DMS114 treated with DMSO at 0.1 percent for 48 hours (cell line): Measurements from ENCODE around the gene PLXNA4.

ENCODE experiments used
- DNase-seq: peaks from one replicate; lab custom pipeline; 2025; ENCODE audit not compliant: unreplicated experiment; lab: John Stamatoyannopoulos, UW

Gene PLXNA4

DNA sequence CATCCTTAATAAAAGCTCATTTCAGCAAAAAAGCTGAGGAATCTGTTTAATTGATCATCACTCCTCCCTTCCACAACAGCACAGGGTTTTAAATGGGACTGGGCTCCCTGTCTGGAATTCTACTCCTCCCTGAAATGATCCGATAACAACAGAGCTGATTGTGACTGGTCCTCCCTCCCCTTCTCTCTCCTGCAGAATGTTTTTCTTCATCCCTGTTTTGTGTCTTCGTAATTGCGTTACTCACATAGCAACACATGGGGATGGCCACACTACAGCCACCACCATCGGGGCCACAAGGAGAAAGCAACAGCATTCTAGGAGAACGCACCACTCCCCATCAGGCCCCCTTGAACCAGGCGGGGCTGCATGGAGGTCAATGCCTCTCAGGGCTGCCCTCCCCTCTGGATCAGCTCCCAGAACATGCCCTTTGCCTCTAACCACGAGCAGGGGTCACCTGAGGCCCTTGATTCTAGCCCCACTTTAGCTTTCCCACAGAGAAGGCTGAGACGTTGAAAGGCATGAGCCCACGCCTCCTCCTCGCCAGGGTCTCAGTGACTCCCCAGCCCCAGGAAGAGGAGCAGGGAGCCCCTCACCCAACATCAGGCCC lies 152.6 kb downstream of the PLXNA4 start:
- DNase-seq, result no peak

GRCh38 chr7:132422502-132423111 lies 153.7 kb downstream of the PLXNA4 start:
- no peak for DNase-seq

GRCh38 chr7:132420527-132420926 lies 155.7 kb downstream of the PLXNA4 start:
- no peak for DNase-seq

- no peak for DNase-seq
These were observed 156.7 kb downstream of the PLXNA4 start for GRCh38 chr7:132419542-132419941.

- no peak for DNase-seq
These were observed 157.4 kb downstream of the PLXNA4 start for GRCh38 chr7:132418840-132419239.

DNA sequence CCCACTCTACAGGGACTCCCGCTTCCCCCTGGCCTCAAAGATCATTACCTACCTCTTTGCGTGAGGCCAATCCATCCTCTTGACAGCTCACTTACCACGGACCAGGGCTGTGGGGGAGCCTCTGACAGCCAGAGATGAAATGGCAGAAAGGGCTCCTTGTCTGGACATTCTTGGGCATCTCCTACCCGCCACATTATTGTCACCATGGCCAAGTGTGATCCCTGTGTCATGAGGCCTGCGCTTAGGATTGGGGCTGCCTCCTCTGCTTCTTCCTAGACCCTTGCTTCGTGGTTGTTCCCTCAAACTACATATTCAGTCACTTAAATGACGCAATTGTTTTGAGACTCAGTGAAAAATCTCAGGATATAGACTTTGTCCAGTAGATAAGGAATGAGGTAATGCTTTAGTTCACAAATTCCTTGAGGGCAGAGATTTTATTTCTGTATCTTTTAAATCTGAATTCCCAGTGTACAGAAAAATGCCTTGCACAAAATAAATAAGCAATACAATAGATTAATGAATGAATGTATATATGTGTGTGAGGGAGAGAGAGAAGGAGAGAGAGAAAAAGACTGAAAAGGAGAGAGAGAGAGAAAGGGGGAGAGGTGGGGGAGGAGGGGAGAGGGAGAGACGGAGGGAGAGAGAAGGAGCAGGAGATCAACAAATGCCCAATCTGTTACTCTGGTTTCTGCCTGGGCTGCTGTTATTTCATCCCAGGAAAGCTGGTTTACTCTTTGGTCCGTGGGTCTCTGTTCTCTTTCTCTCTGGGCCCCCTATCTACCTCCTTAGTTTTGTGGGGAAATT lies 159.0 kb downstream of the PLXNA4 start:
- no peak for DNase-seq

- DNase-seq, result no peak
These were observed 159.9 kb downstream of the PLXNA4 start for GRCh38 chr7:132416395-132416794.

DNA sequence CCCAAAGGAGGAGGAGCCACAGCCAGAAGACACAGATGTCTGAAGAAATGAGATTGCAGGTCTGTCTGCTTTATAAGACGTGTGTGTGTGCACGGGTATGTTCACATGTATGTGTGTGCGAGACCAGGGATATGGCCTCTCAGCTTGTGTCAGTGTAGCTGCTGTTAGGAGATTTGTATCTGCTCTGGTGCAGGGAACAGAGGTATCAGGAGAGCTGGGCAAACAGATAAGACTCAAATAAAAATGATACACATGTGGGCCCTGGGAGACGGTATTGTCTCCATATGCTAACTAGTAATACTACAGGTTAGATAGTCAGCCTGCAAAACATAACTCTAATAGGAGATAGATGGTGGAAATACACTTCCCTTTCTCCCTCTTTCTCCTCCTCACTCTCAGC lies 161.0 kb downstream of the PLXNA4 start:
- no peak for DNase-seq

DNA sequence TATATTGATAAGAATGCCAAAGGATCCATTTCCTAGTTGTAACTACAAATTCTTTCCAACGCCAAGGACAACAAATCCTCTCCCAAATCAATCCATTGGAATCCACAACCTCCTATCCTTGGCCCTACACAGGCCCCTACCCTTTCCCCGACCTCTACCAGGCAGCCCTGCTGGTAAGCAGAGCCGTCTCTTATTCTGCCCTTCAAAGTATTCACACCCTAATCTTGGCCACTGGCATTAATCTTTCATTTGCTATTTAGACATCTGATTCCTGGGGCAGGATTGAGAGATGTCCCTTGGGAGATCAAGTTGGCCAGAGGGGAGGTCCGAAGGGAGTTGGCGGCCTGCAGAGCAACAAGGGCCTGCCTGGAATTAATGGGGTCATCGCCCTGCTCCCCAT lies 161.4 kb downstream of the PLXNA4 start:
- no peak for DNase-seq

GRCh38 chr7:132412435-132412834 lies 163.8 kb downstream of the PLXNA4 start:
- no peak for DNase-seq

DNA sequence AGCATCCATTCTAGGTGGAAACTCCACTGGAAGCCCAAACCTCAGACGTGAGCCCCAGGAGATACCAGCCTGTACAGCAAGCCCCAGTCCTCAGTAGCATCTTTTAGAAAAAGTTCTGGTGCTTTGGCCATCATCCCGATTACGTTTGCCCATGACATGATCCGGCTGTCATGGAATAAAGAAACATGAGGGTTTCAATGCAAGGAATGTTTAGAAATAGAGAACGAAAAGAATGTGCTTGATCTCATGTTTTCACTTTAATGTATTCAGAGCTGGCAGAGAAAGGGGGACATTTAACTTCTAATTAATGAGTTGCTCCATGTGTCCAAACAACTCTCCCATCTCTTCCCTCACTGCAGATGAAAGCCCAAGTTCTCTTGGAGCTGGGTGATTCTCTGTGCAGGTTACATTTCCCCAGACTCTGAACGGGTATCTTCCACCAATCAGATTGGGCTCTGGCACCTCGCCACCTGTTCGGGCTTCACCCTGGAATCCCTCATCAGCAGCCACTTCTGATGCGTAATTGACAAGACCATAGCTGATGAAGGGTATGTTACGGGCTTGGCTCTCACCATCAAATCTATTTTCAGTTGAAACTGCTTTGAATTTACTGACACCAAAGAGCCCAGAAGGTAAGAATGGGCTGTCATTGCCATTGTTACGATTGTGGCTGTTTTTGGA lies 165.3 kb downstream of the PLXNA4 start:
- DNase-seq, result no peak

- DNase-seq, result no peak
These were observed 165.9 kb downstream of the PLXNA4 start for GRCh38 chr7:132410385-132410784.

- no peak for DNase-seq
These were observed 168.5 kb downstream of the PLXNA4 start for GRCh38 chr7:132407764-132408163.

DNA sequence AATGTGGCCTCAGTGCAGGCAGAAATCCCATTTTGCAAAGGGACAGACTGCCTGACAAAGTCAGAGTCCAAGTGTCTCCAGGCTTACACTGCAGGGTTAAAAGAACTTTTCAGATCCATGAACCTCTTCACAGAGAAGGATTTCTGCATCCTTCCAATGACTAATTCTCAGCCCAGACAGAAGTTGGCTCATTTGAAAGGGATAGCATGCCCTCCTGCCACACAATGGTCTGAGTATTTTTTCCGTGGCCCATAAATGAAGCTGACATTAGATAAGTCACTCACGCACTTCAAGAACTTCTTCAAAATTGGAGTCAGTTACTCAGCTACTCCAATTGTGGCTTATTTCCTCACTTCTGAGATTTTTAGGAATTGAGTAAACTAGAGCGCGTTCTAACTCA lies 170.2 kb downstream of the PLXNA4 start:
- no peak for DNase-seq

- DNase-seq, result no peak
These were observed 172.0 kb downstream of the PLXNA4 start for GRCh38 chr7:132404261-132404660.

- no peak for DNase-seq
These were observed 172.7 kb downstream of the PLXNA4 start for GRCh38 chr7:132403465-132404110.

- DNase-seq, result no peak
These were observed 173.5 kb downstream of the PLXNA4 start for GRCh38 chr7:132402751-132403245.

- no peak for DNase-seq
These were observed 174.2 kb downstream of the PLXNA4 start for GRCh38 chr7:132402096-132402495.

- no peak for DNase-seq
These were observed 175.6 kb downstream of the PLXNA4 start for GRCh38 chr7:132400561-132401142.

DNA sequence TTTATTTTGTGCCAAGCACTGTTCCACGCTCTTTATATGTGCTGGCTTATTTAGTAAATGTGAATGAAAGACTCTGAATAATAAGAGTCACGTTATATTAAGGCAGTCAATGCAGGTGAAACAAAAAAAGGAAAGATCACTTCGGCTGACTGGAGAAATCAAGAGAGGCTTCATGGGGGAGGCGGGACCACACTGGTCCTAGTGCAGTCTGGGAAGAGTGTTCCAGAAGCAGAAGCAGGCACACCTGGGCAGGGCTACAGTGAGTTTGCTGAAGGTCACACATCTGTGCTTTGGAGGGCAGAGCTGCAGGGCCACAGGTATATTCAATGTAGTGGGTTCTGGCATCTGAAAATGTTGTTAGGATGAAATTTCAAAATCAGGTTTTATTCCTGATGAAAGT lies 176.9 kb downstream of the PLXNA4 start:
- DNase-seq, result no peak
